K562 (cell line): Measurements from ENCODE around the gene FKBP11. TPM values are rescaled to one million over a fixed set of nuclear protein-coding genes. Genes with fewer than 3 reads are reported as not detected.

Source experiments
- polyA plus RNA-seq, 8 experiments: library from polyadenylated mRNA; depleted of rRNA in 4 of 8; stranded (reverse) in 5 of 8; unstranded in 3 of 8; fragments of >200 nt; fragmentation: Nextera tagmentation in 2 of 8; fragmentation: Illumina TruSeq in 1 of 8; extraction: Ambion mirVana in 2 of 8; extraction: Trizol in 1 of 8; gene quantifications; 2 replicates each; pipeline versions ENCODE4 v1.2.1 to v1.2.3, GENCODE V29; 2011 to 2014; ENCODE audit warnings: inconsistent platforms in 1 of 8, missing spikeins in 1 of 8
- small RNA-seq: library from RNA; depleted of rRNA; stranded (forward); fragments of <200 nt; gene quantifications from one replicate; pipeline ENCODE3, GENCODE V24; 2014
- total RNA-seq, 7 experiments: library from RNA; depleted of rRNA in 6 of 7; stranded (reverse); fragments of >200 nt in 6 of 7; fragmentation: Illumina TruSeq in 2 of 7; extraction: Trizol in 2 of 7; gene quantifications; 2 replicates each; pipeline versions ENCODE4 v1.2.1 to v1.2.3, GENCODE V29; 2011 to 2021; ENCODE audit warnings: low replicate concordance in 1 of 7

The FKBP11 gene
- total and polyA plus RNA-seq, 9 of the 15 experiments (the other 6 are each of a cell fraction or from before 2014, with no cell fraction given) = 1.6 to 8.2 (median 5.8) TPM

Small RNA genes lying within 50 kb of the gene (small RNA-seq; reads per million reads assigned to genes)
- gene AC073610.1 (not detected), gene RNU6-600P (not detected)

Other genes with a start within 250 kb of the FKBP11 start
Only the 7 nearest of the 16 such genes appear.
- gene DDX23, start 73.3 kb downstream of the FKBP11 start, total RNA-seq (2014; rRNA removed) = 104 and 118 TPM in 2 replicates
- 100 and 107 TPM in 2 replicates for gene DDX23, start 73.3 kb downstream of the FKBP11 start, total RNA-seq (2014; rRNA removed; fragmentation: Illumina TruSeq; extraction: Trizol)
- 124 and 129 TPM in 2 replicates for gene DDX23, start 73.3 kb downstream of the FKBP11 start, total RNA-seq (2015; rRNA removed; fragmentation: Illumina TruSeq; extraction: Trizol)
- 97.9 and 116 TPM in 2 replicates for gene DDX23, start 73.3 kb downstream of the FKBP11 start, total RNA-seq (2021)
- 89.3 and 99.5 TPM in 2 replicates for gene DDX23, start 73.3 kb downstream of the FKBP11 start, polyA plus RNA-seq (2011; rRNA removed)
- 108 and 138 TPM in 2 replicates for gene DDX23, start 73.3 kb downstream of the FKBP11 start, polyA plus RNA-seq (2014; fragmentation: Illumina TruSeq; extraction: Trizol)
- 10 to 100 TPM; 32.4 to 65.9 TPM for gene DDX23, start 73.3 kb downstream of the FKBP11 start, polyA plus RNA-seq (2014; fragmentation: Nextera tagmentation; extraction: Ambion mirVana)
- 87.0 and 94.0 TPM in 2 replicates for gene DDX23, start 73.3 kb downstream of the FKBP11 start, polyA plus RNA-seq (2014; rRNA removed)
- 0.33 and 0.73 TPM in 2 replicates for gene RND1, start 59.6 kb downstream of the FKBP11 start, total RNA-seq (2014; rRNA removed)
- 0.06 and 0.22 TPM in 2 replicates for gene RND1, start 59.6 kb downstream of the FKBP11 start, total RNA-seq (2014; rRNA removed; fragmentation: Illumina TruSeq; extraction: Trizol)
- gene RND1, start 59.6 kb downstream of the FKBP11 start, total RNA-seq (2015; rRNA removed; fragmentation: Illumina TruSeq; extraction: Trizol) = 0.18 and 0.23 TPM in 2 replicates
- gene RND1, start 59.6 kb downstream of the FKBP11 start, total RNA-seq (2021) = 0.36 and 0.78 TPM in 2 replicates
- 0.56 and 0.58 TPM in 2 replicates for gene RND1, start 59.6 kb downstream of the FKBP11 start, polyA plus RNA-seq (2011; rRNA removed)
- gene RND1, start 59.6 kb downstream of the FKBP11 start, polyA plus RNA-seq (2014; fragmentation: Illumina TruSeq; extraction: Trizol) = 0.48 and 0.58 TPM in 2 replicates
- not detected for gene RND1, start 59.6 kb downstream of the FKBP11 start, polyA plus RNA-seq (2014; fragmentation: Nextera tagmentation; extraction: Ambion mirVana)
- gene RND1, start 59.6 kb downstream of the FKBP11 start, polyA plus RNA-seq (2014; rRNA removed) = 0.60 TPM in 1 of 2 replicates, not detected in the other
- 45.8 and 62.4 TPM in 2 replicates for gene ARF3, start 32.0 kb upstream of the FKBP11 start, total RNA-seq (2014; rRNA removed)
- 53.7 and 56.2 TPM in 2 replicates for gene ARF3, start 32.0 kb upstream of the FKBP11 start, total RNA-seq (2014; rRNA removed; fragmentation: Illumina TruSeq; extraction: Trizol)
- gene ARF3, start 32.0 kb upstream of the FKBP11 start, total RNA-seq (2015; rRNA removed; fragmentation: Illumina TruSeq; extraction: Trizol) = 64.4 and 64.9 TPM in 2 replicates
- gene ARF3, start 32.0 kb upstream of the FKBP11 start, total RNA-seq (2021) = 130 and 132 TPM in 2 replicates
- 126 and 170 TPM in 2 replicates for gene ARF3, start 32.0 kb upstream of the FKBP11 start, polyA plus RNA-seq (2011; rRNA removed)
- 85.5 and 90.9 TPM in 2 replicates for gene ARF3, start 32.0 kb upstream of the FKBP11 start, polyA plus RNA-seq (2014; fragmentation: Illumina TruSeq; extraction: Trizol)
- gene ARF3, start 32.0 kb upstream of the FKBP11 start, polyA plus RNA-seq (2014; fragmentation: Nextera tagmentation; extraction: Ambion mirVana) = 1 to 10 TPM; 5.9 to 7.4 TPM
- gene ARF3, start 32.0 kb upstream of the FKBP11 start, polyA plus RNA-seq (2014; rRNA removed) = 68.6 and 76.7 TPM in 2 replicates
- 2.1 and 2.4 TPM in 2 replicates for gene WNT10B, start 46.2 kb upstream of the FKBP11 start, total RNA-seq (2014; rRNA removed)
- gene WNT10B, start 46.2 kb upstream of the FKBP11 start, total RNA-seq (2014; rRNA removed; fragmentation: Illumina TruSeq; extraction: Trizol) = 1.2 and 1.3 TPM in 2 replicates
- 0.53 and 0.69 TPM in 2 replicates for gene WNT10B, start 46.2 kb upstream of the FKBP11 start, total RNA-seq (2015; rRNA removed; fragmentation: Illumina TruSeq; extraction: Trizol)
- 2.4 and 2.6 TPM in 2 replicates for gene WNT10B, start 46.2 kb upstream of the FKBP11 start, total RNA-seq (2021)
- gene WNT10B, start 46.2 kb upstream of the FKBP11 start, polyA plus RNA-seq (2011; rRNA removed) = 1.8 and 2.2 TPM in 2 replicates
- 1.8 and 1.9 TPM in 2 replicates for gene WNT10B, start 46.2 kb upstream of the FKBP11 start, polyA plus RNA-seq (2014; fragmentation: Illumina TruSeq; extraction: Trizol)
- gene WNT10B, start 46.2 kb upstream of the FKBP11 start, polyA plus RNA-seq (2014; fragmentation: Nextera tagmentation; extraction: Ambion mirVana) = under 1 TPM; 0.25 to 0.31 TPM
- 0.91 and 2.3 TPM in 2 replicates for gene WNT10B, start 46.2 kb upstream of the FKBP11 start, polyA plus RNA-seq (2014; rRNA removed)
- gene WNT1, start 52.8 kb upstream of the FKBP11 start, total RNA-seq (2014; rRNA removed) = not detected in 2 replicates
- gene WNT1, start 52.8 kb upstream of the FKBP11 start, total RNA-seq (2014; rRNA removed; fragmentation: Illumina TruSeq; extraction: Trizol) = not detected in 2 replicates
- gene WNT1, start 52.8 kb upstream of the FKBP11 start, total RNA-seq (2015; rRNA removed; fragmentation: Illumina TruSeq; extraction: Trizol) = not detected in 2 replicates
- gene WNT1, start 52.8 kb upstream of the FKBP11 start, total RNA-seq (2021) = not detected in 2 replicates
- not detected in 2 replicates for gene WNT1, start 52.8 kb upstream of the FKBP11 start, polyA plus RNA-seq (2011; rRNA removed)
- not detected in 2 replicates for gene WNT1, start 52.8 kb upstream of the FKBP11 start, polyA plus RNA-seq (2014; fragmentation: Illumina TruSeq; extraction: Trizol)
- gene WNT1, start 52.8 kb upstream of the FKBP11 start, polyA plus RNA-seq (2014; fragmentation: Nextera tagmentation; extraction: Ambion mirVana) = not detected
- gene WNT1, start 52.8 kb upstream of the FKBP11 start, polyA plus RNA-seq (2014; rRNA removed) = 0.38 TPM in 1 of 2 replicates, not detected in the other
- 2.5 and 3.6 TPM in 2 replicates for gene DDN, start 73.9 kb upstream of the FKBP11 start, total RNA-seq (2014; rRNA removed)
- gene DDN, start 73.9 kb upstream of the FKBP11 start, total RNA-seq (2014; rRNA removed; fragmentation: Illumina TruSeq; extraction: Trizol) = 0.99 and 1.4 TPM in 2 replicates
- gene DDN, start 73.9 kb upstream of the FKBP11 start, total RNA-seq (2015; rRNA removed; fragmentation: Illumina TruSeq; extraction: Trizol) = 2.3 and 2.5 TPM in 2 replicates
- 3.4 and 3.6 TPM in 2 replicates for gene DDN, start 73.9 kb upstream of the FKBP11 start, total RNA-seq (2021)
- gene DDN, start 73.9 kb upstream of the FKBP11 start, polyA plus RNA-seq (2011; rRNA removed) = 0.31 and 0.42 TPM in 2 replicates
- gene DDN, start 73.9 kb upstream of the FKBP11 start, polyA plus RNA-seq (2014; fragmentation: Illumina TruSeq; extraction: Trizol) = 1.6 and 1.9 TPM in 2 replicates
- gene DDN, start 73.9 kb upstream of the FKBP11 start, polyA plus RNA-seq (2014; fragmentation: Nextera tagmentation; extraction: Ambion mirVana) = under 1 TPM; 0.03 to 0.13 TPM
- 2.2 and 2.4 TPM in 2 replicates for gene DDN, start 73.9 kb upstream of the FKBP11 start, polyA plus RNA-seq (2014; rRNA removed)
- gene PRKAG1, start 93.3 kb upstream of the FKBP11 start, total RNA-seq (2014; rRNA removed) = 51.1 and 51.6 TPM in 2 replicates
- 79.1 and 86.8 TPM in 2 replicates for gene PRKAG1, start 93.3 kb upstream of the FKBP11 start, total RNA-seq (2014; rRNA removed; fragmentation: Illumina TruSeq; extraction: Trizol)
- 74.0 and 75.0 TPM in 2 replicates for gene PRKAG1, start 93.3 kb upstream of the FKBP11 start, total RNA-seq (2015; rRNA removed; fragmentation: Illumina TruSeq; extraction: Trizol)
- 49.3 and 51.9 TPM in 2 replicates for gene PRKAG1, start 93.3 kb upstream of the FKBP11 start, total RNA-seq (2021)
- 109 TPM in 2 replicates for gene PRKAG1, start 93.3 kb upstream of the FKBP11 start, polyA plus RNA-seq (2011; rRNA removed)
- gene PRKAG1, start 93.3 kb upstream of the FKBP11 start, polyA plus RNA-seq (2014; fragmentation: Illumina TruSeq; extraction: Trizol) = 95.8 and 108 TPM in 2 replicates
- 100 to 1,000 TPM in 1 of 2 experiments, 10 to 100 TPM in 1; 82.7 to 126 TPM for gene PRKAG1, start 93.3 kb upstream of the FKBP11 start, polyA plus RNA-seq (2014; fragmentation: Nextera tagmentation; extraction: Ambion mirVana)
- 59.7 and 64.5 TPM in 2 replicates for gene PRKAG1, start 93.3 kb upstream of the FKBP11 start, polyA plus RNA-seq (2014; rRNA removed)